ENCODE measurements around the gene CCDC134.

GRCh38 chr22:41831828-41832552 is 31.5 kb downstream of the CCDC134 start:
- no peak for TF ChIP-seq ZNF224 (CRISPR knock-in tag; IDR thresholded peaks at IDR 0.05)
- TF ChIP-seq ZNF484 (CRISPR knock-in tag; IDR thresholded peaks at IDR 0.05; ENCODE audit: borderline replicate concordance, low read depth), result no peak
- no peak for TF ChIP-seq ZNF230 (CRISPR knock-in tag; IDR thresholded peaks at IDR 0.05)
- TF ChIP-seq HIC2 (CRISPR knock-in tag; IDR thresholded peaks at IDR 0.05; ENCODE audit: low read depth), result no peak
